Inflammatory macrophage treated with lipopolysaccharide for 1 hour (primary cell): ENCODE measurements around the gene CDK5RAP1.
"Not testable (repeated sequence)": the region's sequence is repeated elsewhere in the genome, so short reads cannot be mapped to it uniquely, and the experiment has no call there.

Source experiments
- DNase-seq, 2 donors: peaks; one replicate each; pipeline ENCODE4 v3.0.0-alpha.2; 2020 to 2022

Gene CDK5RAP1

GRCh38 chr20:33418033-33418432 lies 16.7 kb upstream of the CDK5RAP1 start:
- no peak for DNase-seq

- DNase-seq: no peak
Measured at GRCh38 chr20:33415948-33416347, 14.6 kb upstream of the CDK5RAP1 start.

GRCh38 chr20:33412484-33412838 lies 11.1 kb upstream of the CDK5RAP1 start:
- DNase-seq: no peak

- no peak for DNase-seq
Measured at GRCh38 chr20:33411711-33412483, 10.6 kb upstream of the CDK5RAP1 start.

GRCh38 chr20:33411242-33411641 lies 9.9 kb upstream of the CDK5RAP1 start:
- no peak for DNase-seq

- no peak for DNase-seq
Measured at GRCh38 chr20:33410081-33410742, 8.9 kb upstream of the CDK5RAP1 start.

- DNase-seq: no peak
Measured at GRCh38 chr20:33408716-33409654, 7.7 kb upstream of the CDK5RAP1 start.

- no peak for DNase-seq
Measured at GRCh38 chr20:33408313-33408712, 7.0 kb upstream of the CDK5RAP1 start.

GRCh38 chr20:33407796-33408195 lies 6.5 kb upstream of the CDK5RAP1 start:
- no peak for DNase-seq

GRCh38 chr20:33407251-33407650 lies 5.9 kb upstream of the CDK5RAP1 start:
- DNase-seq: peak; percentile 52 to 62

GRCh38 chr20:33404281-33404680 lies 3.0 kb upstream of the CDK5RAP1 start:
- no peak for DNase-seq

GRCh38 chr20:33401921-33402369 lies 626 bp upstream of the CDK5RAP1 start:
- peak; percentile 31 to 44 for DNase-seq

GRCh38 chr20:33400812-33401183 lies 521 bp downstream of the CDK5RAP1 start:
- no peak for DNase-seq

GRCh38 chr20:33399924-33400323 lies 1.4 kb downstream of the CDK5RAP1 start:
- peak; percentile 36 to 45 for DNase-seq

- DNase-seq: no peak
Measured at GRCh38 chr20:33394718-33395117, 6.6 kb downstream of the CDK5RAP1 start.

GRCh38 chr20:33393609-33394008 lies 7.7 kb downstream of the CDK5RAP1 start:
- no peak for DNase-seq

GRCh38 chr20:33391722-33392415 lies 9.4 kb downstream of the CDK5RAP1 start:
- DNase-seq: no peak

- not testable (repeated sequence) for DNase-seq
Measured at GRCh38 chr20:33389326-33389725, 12.0 kb downstream of the CDK5RAP1 start.

- DNase-seq: no peak
Measured at GRCh38 chr20:33388268-33388667, 13.1 kb downstream of the CDK5RAP1 start.

GRCh38 chr20:33387177-33387576 lies 14.1 kb downstream of the CDK5RAP1 start:
- peak in 1 of 2 donors; percentile 55 for DNase-seq

GRCh38 chr20:33386673-33387072 lies 14.6 kb downstream of the CDK5RAP1 start:
- no peak for DNase-seq

- no peak for DNase-seq
Measured at GRCh38 chr20:33377366-33377765, 24.0 kb downstream of the CDK5RAP1 start.
